HG02852 (cell line): ENCODE data around the gene DNAAF8.

Experiments used
- ATAC-seq: cut with Tn5 transposase; IDR thresholded peaks from one replicate; pipeline ENCODE4 v1.9.1; 2021; ENCODE audit warnings: mild to moderate bottlenecking, moderate library complexity; ENCODE audit not compliant: unreplicated experiment

DNAAF8 gene

DNA sequence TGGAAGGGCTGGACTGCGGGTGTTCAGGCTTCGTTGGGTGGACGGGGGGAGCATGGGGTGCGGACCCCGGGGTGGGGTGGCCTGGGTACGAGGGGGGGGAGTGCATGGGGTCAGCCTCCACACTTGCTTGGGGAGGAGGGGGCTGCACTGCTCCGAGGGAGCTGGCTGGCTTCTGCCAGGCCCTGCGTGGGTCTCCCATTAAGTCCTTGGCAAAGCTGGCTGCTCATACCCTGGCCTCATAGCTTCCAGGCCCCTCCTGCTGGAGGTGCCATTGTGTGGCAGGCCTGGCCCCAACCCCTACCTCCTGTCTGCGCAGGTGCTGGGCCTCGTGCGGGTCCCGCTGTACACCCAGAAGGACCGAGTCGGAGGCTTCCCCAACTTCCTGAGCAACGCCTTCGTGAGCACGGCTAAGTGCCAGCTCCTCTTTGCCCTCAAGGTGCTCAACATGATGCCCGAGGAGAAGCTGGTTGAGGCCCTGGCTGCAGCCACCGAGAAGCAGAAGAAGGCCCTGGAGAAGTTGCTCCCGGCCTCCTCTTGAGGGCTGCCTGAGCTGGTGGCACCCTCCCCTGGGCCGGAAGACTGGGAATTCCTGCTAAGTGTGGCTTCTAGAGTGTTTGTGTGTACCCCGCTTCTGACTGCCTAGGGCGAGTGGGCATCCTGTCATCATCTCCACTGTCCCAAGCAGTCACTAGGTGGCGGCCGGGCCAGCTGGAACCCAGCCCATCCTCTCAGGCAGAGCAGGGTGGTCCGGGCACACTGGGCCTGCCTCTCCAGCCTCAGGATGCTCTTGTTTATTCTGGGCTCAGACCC is 39.5 kb upstream of the DNAAF8 start:
- ATAC-seq = no peak

- no peak for ATAC-seq
Measured at GRCh38 chr16:4695473-4696171, 38.7 kb upstream of the DNAAF8 start.

- no peak for ATAC-seq
Measured at GRCh38 chr16:4696172-4696904, 38.0 kb upstream of the DNAAF8 start.

DNA sequence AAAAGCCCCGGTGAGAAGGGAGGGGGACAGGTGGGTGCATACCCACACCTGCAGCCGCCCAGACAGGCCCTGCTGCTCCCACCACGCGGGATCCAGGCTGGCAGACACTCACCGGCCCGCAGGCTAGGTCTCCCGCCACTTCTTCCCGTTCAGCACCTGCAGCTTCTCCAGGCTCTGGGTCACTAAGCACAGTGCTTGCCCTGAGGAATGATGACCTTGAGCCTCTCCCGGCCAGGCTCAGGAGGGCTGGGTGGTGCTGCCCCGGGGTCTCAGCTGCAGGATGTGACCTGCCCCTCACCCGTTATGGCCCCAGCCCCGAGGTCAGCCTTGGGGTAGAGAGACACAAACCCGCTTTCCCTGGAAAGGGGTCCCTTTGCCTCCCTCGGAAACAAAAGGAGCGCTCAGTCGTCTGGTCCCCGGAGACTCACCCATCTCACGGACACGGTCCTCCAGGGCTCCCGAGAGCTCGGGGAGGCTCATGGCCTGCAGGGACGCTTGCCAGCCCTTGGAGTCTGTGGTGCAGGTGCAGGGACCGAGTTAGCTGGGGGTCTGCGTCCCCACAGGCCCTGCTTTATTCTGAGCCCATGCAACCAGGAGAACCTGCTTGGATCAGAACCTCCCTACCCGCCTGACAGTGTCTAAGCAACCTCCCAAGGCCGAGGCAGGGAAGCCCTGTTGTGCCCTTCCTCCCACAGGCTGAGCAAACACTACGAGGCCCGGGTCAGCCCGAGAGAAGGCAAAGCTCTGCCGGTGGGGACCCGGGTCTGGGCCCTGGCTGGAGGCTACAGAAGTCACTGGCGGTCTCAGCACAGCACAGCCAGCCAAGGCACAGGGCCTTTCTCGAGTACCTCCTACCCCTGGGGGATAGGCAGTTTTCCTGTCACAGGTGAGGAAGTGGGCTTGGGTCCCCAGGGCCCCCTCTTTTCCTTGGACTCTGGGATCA is 37.2 kb upstream of the DNAAF8 start:
- no peak for ATAC-seq

DNA sequence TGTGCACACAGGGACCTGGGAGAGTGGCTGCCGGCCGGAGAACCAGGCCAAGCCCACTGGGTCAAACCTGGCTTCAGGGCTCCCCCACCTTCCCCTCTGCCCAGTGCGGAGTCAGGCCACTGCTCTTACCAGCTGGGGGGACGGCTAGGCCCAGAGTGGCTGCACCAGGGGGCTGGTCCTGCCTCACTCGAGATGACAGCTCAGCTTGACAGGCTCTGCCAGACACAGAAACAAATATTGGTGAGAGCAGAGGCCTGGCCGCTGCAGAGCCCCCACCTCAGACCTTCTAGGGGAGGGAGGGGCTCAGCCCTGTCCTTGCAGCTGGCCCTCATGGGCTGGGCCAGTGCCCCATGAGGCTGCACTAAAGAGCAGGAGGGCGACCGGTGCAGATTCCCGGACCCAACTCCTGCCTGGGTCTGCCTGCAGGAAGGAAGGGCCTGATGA is 36.5 kb upstream of the DNAAF8 start:
- no peak for ATAC-seq

DNA sequence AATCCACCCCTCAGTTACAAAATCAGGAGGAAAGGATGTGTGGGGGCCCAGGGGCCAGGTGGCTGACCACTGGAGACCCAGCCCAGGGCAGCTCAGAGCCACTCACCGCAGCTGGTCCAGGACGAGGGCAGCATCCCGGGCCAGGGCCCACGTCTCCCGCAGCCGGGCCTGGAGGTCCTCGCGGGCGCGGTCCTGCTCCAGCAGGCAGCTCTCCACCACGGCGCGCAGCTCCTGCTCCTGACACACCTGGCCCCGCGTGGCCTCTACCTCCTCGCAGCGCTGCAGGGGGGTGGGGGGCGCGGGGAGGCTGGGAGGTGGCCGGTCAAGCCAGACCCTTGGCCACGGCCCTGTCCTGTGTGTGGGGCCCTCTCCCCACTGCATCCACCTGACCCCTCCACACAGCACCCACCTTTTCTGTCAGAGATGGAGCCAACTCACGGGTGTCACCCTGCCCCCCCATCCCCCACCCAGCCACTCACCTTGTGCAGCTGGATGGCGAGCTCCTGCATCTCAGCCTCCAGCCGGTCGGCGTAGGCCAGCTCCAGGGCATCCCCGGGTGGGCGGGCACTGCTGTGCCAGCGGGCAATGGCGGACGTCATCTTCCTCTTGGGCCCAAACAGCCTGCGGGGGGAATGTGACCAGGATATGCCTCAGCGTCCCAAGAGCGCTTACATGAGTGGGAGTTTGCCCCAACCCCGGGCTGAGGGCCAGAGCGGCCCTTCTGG is 35.9 kb upstream of the DNAAF8 start:
- ATAC-seq = no peak

DNA sequence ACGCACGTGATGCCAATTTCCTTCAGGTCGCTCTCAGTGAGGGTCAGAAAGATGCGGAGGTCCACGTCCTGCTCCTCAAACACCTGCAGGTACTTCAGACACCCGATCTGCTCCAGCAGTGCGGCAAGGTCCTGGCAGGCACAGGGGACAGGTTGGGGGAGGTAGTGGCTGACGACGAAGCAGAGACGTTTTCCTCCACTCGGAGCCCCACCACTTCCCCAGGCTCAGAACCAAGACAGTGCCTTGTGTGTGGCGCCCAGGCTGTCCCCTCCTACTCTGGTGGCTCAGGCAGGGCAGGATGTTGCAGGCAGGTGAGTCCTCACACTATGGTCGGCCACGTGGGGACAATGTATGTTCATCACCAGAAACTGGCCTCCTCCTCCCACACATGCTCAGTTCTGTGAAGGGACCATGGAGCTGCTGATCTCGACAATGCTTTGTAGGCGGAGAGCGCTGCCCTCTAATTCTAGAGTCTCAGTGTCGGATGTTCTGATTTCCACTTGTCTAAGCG is 35.2 kb upstream of the DNAAF8 start:
- ATAC-seq = no peak

GRCh38 chr16:4700380-4700996 is 33.8 kb upstream of the DNAAF8 start:
- no peak for ATAC-seq

GRCh38 chr16:4700997-4701743 is 33.2 kb upstream of the DNAAF8 start:
- ATAC-seq = no peak

GRCh38 chr16:4701791-4702465 is 32.4 kb upstream of the DNAAF8 start:
- ATAC-seq = no peak

- no peak for ATAC-seq
Measured at GRCh38 chr16:4702466-4702808, 31.9 kb upstream of the DNAAF8 start.

DNA sequence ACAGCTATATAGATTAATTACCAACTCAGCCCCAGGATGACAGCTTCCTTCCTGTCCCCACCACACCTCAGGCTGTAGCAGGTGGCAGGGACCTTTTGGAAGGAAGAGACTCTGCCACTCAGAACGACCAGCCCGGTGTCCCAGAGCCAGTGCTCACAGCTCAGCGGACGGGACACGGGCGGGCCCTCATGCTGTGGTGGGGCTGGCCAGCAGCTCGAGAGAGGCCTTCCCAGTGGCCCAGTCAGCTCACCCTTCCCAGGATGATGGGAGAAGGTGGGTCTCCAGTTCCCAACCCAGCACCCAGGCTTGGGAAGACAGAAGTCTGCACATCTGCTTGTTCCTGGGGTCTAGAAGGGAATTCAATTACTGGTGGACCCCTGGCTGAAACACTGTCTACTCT is 30.4 kb upstream of the DNAAF8 start:
- no peak for ATAC-seq

DNA sequence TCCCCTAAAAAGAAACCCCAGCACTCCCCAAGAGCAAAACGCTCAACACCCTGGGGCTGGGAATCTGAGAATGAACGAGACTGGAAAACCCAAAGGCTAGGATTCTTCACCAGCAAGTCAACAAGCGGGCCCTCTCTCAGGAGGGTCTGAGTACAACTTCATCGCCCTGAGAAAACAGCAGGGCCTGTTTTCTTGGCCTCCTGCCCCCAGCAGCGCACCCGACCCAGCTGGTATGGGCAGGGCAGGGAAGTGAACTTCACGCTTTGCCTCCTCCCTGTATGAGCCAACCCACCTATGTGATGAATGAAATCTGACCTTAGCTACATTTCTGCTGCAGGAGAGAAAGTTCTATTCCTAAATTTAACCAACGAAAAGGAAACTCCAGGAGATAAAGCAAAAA is 29.8 kb upstream of the DNAAF8 start:
- no peak for ATAC-seq

DNA sequence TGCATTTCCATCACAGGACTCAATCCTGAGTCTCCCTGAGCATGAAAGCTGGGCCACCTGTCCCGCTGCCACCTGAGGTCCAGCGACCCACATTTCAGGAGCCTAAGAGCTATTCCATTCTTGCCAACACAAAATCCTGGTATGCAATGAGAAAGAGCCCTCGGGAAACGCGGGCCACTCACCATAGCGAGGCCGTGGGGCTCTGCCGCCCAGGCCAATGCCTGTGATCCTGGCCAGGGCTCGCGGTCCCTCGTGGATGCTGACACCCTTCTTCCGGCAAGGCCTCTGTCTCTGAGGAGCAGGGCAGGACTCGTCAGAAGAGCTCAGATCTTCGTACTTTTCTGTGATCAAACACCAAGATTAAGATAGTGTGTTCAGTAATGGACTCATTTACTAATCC is 29.4 kb upstream of the DNAAF8 start:
- no peak for ATAC-seq

DNA sequence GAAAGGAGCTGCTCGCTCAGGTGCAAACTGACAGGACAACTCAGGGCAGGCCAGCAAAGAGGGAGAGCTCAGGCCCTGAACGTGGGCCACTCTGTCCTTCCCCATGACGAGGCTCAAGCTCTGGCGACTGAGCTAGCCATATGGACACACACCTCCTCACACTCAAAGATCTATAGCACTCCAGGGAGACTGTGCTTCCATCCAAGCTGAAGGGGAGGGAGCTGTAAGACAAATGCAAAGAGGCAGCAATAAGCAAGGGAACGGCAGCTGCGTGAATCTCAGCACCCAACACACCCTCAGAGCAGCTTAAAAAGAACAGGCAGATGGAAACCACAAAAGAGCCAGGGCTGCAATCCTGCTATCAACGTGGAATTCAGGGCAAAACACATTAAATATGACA is 27.5 kb upstream of the DNAAF8 start:
- no peak for ATAC-seq

- ATAC-seq = no peak
Measured at GRCh38 chr16:4709481-4709880, 24.9 kb upstream of the DNAAF8 start.

DNA sequence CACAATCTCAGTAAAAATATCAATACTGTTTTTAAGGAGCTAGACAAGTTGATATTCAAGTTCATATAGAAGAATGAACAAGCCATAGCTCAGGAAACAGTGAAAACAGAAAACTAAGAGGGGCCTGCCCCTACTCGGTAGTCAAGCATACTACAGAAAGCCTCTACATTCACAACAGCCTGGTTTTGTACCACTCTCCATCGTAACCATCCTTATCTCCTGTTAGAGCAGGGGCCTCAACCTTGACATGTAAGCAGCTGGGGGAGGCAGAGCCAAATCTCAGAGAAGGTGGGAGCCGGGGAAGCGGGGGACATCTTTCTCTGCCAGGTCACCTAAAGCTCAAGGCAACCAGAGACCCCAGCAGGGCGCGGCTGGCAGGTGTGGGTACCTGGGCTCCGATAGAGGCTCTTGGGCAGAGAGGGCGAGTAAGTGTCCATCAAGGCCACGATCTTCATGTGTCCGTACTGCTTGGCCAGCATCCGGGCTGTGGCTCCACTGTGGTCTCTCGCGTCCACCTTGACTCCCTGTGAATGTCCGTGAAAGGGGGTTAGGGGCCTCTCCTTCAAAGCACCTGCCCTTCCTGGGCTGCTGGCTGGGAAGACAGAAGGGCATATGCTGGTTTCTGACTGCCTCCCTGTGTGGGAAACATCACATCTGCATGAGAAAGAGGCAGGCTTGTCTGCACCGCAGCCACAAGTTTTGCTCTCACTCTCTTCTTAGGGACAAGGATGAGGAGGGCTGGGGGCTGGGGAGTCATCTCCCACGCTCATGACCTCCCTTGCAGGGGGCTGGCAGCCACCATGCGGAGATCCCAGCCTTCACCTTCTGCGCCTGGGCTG is 20.5 kb upstream of the DNAAF8 start:
- ATAC-seq = no peak
